ENCODE results near the gene OR10S1.

- TF ChIP-seq CTCF (IDR thresholded peaks at IDR 0.05) (no peak), POLR2AphosphoS5 (IDR thresholded peaks at IDR 0.05) (no peak)
Observed at GRCh38 chr11:123976770-123977560, 616 bp downstream of the OR10S1 start.

Data from gastroesophageal sphincter (tissue), 3 donors.